Right forelimb (tissue), 1 donor: ENCODE results near the gene CHAT.

Experiments
- DNase-seq: peaks from one replicate; pipeline ENCODE4 v3.0.0-alpha.2; 2018

CHAT gene

GRCh38 chr10:49690698-49691356, 77.0 kb downstream of the CHAT start:
- no peak for DNase-seq

- no peak for DNase-seq
Measured at GRCh38 chr10:49691588-49691987, 77.8 kb downstream of the CHAT start.

- DNase-seq = no peak
Measured at GRCh38 chr10:49694466-49694865, 80.6 kb downstream of the CHAT start.

DNA sequence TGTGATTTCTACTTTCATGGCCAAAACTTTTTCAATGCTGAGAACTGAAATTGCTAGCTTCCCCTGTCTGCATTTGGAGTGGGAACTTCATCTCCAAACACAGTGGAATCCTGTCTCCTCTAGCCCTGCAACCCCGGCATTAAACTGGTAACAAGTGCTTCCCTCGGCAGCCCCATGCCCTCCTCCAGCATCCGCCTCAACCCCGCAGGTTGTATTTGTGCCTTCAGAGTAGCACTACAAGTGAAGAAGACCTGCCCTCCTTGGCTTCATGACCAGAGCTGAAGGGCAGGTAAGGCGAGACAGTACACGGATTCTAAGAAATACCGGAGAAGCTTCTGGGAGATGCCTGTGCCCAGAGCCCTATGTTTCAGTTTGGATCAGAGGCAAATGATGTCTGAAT, 82.5 kb downstream of the CHAT start:
- DNase-seq = no peak

GRCh38 chr10:49698679-49699078, 84.8 kb downstream of the CHAT start:
- no peak for DNase-seq

- no peak for DNase-seq
Measured at GRCh38 chr10:49700211-49700610, 86.4 kb downstream of the CHAT start.

DNA sequence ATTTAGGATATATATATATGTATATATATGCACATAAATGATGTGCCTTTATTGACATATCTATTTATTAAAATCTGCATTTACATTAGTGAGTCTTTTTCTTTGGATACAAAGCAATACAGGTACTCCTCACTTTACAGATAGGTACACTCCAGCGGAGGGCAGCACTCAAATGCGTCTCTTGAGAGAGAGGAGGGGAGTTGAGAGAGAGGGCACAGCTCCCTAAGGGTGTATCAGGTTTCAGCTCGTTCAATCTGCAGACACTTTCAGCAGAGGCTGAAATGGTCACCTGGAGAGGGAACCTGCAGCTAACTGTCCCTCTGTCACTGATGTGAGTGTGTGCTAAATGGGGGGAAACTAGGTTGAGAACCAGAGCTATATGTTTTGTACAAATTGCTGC, 87.2 kb downstream of the CHAT start:
- DNase-seq = no peak

DNA sequence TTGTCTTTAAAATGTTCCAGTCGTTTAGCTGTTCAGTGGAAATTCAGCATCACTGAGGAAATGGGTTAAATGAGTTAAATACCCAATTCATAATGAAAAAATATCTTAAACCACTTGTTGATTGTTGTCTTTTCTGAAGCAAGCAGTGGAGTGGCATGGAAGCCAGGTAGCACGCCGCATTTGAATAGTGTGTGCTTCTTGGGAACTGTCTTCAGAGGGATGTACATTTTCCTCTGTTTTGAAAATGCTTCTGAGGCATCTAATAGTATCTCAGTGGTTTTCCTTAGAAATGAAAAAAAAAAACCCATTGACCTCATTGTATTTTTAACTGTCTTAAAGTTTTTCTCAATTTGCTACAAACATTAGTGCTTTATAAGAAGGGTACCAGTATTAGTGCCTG, 93.7 kb downstream of the CHAT start:
- DNase-seq = no peak

DNA sequence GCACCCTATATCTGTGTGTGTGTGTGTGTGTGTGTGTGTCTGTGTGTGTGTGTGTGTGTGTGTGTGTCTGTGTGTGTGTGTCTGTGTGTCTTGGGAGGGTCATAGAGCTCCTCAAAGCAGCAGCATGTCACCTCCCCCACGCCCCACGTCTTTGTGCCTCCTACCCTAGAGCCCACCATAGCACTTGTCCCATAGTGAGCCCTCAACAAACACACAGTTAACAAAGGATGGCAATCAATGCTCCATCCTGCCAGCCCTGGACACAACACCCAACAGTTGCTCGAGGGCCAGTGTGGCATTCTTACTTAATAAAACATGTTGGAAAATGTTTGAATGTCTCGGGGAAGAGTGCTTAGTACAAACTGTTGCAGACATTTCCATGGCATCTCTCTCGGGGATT, 96.1 kb downstream of the CHAT start:
- no peak for DNase-seq

GRCh38 chr10:49710966-49711365, 97.1 kb downstream of the CHAT start:
- no peak for DNase-seq

GRCh38 chr10:49711481-49711880, 97.6 kb downstream of the CHAT start:
- DNase-seq = no peak

DNA sequence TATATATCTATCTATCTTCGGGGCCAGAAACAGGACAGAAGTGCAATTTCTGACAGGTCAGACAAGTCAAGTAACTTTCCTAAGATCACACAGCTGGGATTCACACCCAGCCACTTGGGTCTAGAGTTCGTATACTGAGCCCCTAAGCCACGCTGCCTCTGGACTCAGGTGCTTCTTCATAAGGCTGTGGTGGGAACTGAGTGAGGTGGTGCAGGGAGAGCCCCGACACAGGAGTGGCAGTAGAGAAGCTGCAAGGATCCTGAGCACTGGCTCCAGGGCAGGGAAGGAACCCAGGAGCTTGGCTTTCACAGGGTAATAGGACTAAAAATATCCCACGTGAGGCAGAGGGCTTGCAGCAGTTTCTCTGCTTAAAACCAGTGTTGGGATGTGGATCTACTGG, 99.4 kb downstream of the CHAT start:
- DNase-seq = no peak
